ENCODE data around the gene KCTD11. TPM values are rescaled to one million over a fixed set of nuclear protein-coding genes. Genes with fewer than 3 reads are reported as not detected.

KCTD11 gene
- polyA plus RNA-seq, 2 donors: 39.3 to 75.9 TPM

GRCh38 chr17:7313088-7313889 lies 38.7 kb upstream of the KCTD11 start:
- H3K4me3 ChIP-seq (ENCODE audit: low read depth in 1 of 2, low read length in 2 of 2): no peak overlapping the region
- peak overlapping the region in 1 of 2 donors; percentile 56 for H3K27ac ChIP-seq (ENCODE audit: low read depth in 2 of 2, low read length in 1 of 2)
- no peaks in the 10 kb centered on the region for H3K9me3 ChIP-seq (ENCODE audit: control insufficient read depth in 2 of 2, insufficient read depth in 1 of 2, low read depth in 1 of 2, low read length in 1 of 2)
- H3K4me1 ChIP-seq (ENCODE audit: control insufficient read depth in 2 of 2, insufficient read depth in 2 of 2, low read length in 1 of 2): peaks cover 2 to 16% of the 10 kb centered on the region in 2 donors
- peaks cover 23 to 41% of the 10 kb centered on the region in 2 donors for H3K36me3 ChIP-seq (ENCODE audit: control insufficient read depth in 2 of 2, insufficient read depth in 2 of 2, low read length in 1 of 2)
- H3K27me3 ChIP-seq (ENCODE audit: control insufficient read depth in 1 of 2, insufficient read depth in 2 of 2, low read length in 2 of 2): no peaks in the 10 kb centered on the region
- 78 to 84% methylated on average over 7 of the region's 7 CpGs for WGBS, 2 donors

- Histone ChIP-seq H3K9me3 (ENCODE audit: control insufficient read depth in 2 of 2, insufficient read depth in 1 of 2, low read depth in 1 of 2, low read length in 1 of 2) (no peaks in the 10 kb centered on the region), H3K27me3 (ENCODE audit: control insufficient read depth in 1 of 2, insufficient read depth in 2 of 2, low read length in 2 of 2) (no peaks in the 10 kb centered on the region), H3K36me3 (ENCODE audit: control insufficient read depth in 2 of 2, insufficient read depth in 2 of 2, low read length in 1 of 2) (peaks cover 25 to 48% of the 10 kb centered on the region in 2 donors), H3K4me3 (ENCODE audit: low read depth in 1 of 2, low read length in 2 of 2) (peak overlapping the region; percentile 61 to 84), H3K4me1 (ENCODE audit: control insufficient read depth in 2 of 2, insufficient read depth in 2 of 2, low read length in 1 of 2) (peaks cover 2 to 16% of the 10 kb centered on the region in 2 donors), H3K27ac (ENCODE audit: low read depth in 2 of 2, low read length in 1 of 2) (peak overlapping the region; percentile 98)
- 41 to 45% methylated on average over 9 of the region's 9 CpGs for WGBS, 2 donors
These were observed 37.9 kb upstream of the KCTD11 start for GRCh38 chr17:7313890-7314718.

- Histone ChIP-seq H3K9me3 (ENCODE audit: control insufficient read depth in 2 of 2, insufficient read depth in 1 of 2, low read depth in 1 of 2, low read length in 1 of 2) (no peaks in the 10 kb centered on the region), H3K27ac (ENCODE audit: low read depth in 2 of 2, low read length in 1 of 2) (peak within 1 kb of the TSS; percentile 98), H3K27me3 (ENCODE audit: control insufficient read depth in 1 of 2, insufficient read depth in 2 of 2, low read length in 2 of 2) (no peaks in the 10 kb centered on the region), H3K4me3 (ENCODE audit: low read depth in 1 of 2, low read length in 2 of 2) (peak within 1 kb of the TSS; percentile 61 to 84), H3K4me1 (ENCODE audit: control insufficient read depth in 2 of 2, insufficient read depth in 2 of 2, low read length in 1 of 2) (peaks cover 0 to 12% of the 10 kb centered on the region in 2 donors), H3K36me3 (ENCODE audit: control insufficient read depth in 2 of 2, insufficient read depth in 2 of 2, low read length in 1 of 2) (peaks cover 25 to 43% of the 10 kb centered on the region in 2 donors)
- 0 to 1% methylated on average over 74 to 95 of the region's 95 CpGs for WGBS, 2 donors
These were observed 37.0 kb upstream of the KCTD11 start, which contains the start of gene GPS2 for GRCh38 chr17:7314719-7315569. Gene GPS2 (minus strand): TSS chr17:7315360. CDS start chr17:7315052, 308 bp downstream.

- Histone ChIP-seq H3K27ac (ENCODE audit: low read depth in 2 of 2, low read length in 1 of 2) (peak overlapping the region; percentile 98), H3K9me3 (ENCODE audit: control insufficient read depth in 2 of 2, insufficient read depth in 1 of 2, low read depth in 1 of 2, low read length in 1 of 2) (no peaks in the 10 kb centered on the region), H3K27me3 (ENCODE audit: control insufficient read depth in 1 of 2, insufficient read depth in 2 of 2, low read length in 2 of 2) (no peaks in the 10 kb centered on the region), H3K4me3 (ENCODE audit: low read depth in 1 of 2, low read length in 2 of 2) (peak overlapping the region; percentile 61 to 84), H3K36me3 (ENCODE audit: control insufficient read depth in 2 of 2, insufficient read depth in 2 of 2, low read length in 1 of 2) (peaks cover 25 to 42% of the 10 kb centered on the region in 2 donors), H3K4me1 (ENCODE audit: control insufficient read depth in 2 of 2, insufficient read depth in 2 of 2, low read length in 1 of 2) (peaks cover 0 to 10% of the 10 kb centered on the region in 2 donors)
- 27% methylated on average over 30 of the region's 30 CpGs for WGBS, 2 donors
These were observed 36.3 kb upstream of the KCTD11 start for GRCh38 chr17:7315570-7316235.

GRCh38 chr17:7317161-7317803 lies 34.7 kb upstream of the KCTD11 start:
- 80 to 88% methylated on average over 15 to 16 of the region's 16 CpGs for WGBS, 2 donors
- H3K27ac ChIP-seq (ENCODE audit: low read depth in 2 of 2, low read length in 1 of 2): no peak overlapping the region
- H3K27me3 ChIP-seq (ENCODE audit: control insufficient read depth in 1 of 2, insufficient read depth in 2 of 2, low read length in 2 of 2): no peaks in the 10 kb centered on the region
- H3K36me3 ChIP-seq (ENCODE audit: control insufficient read depth in 2 of 2, insufficient read depth in 2 of 2, low read length in 1 of 2): peaks cover 23 to 50% of the 10 kb centered on the region in 2 donors
- peaks cover 0 to 7% of the 10 kb centered on the region in 2 donors for H3K4me1 ChIP-seq (ENCODE audit: control insufficient read depth in 2 of 2, insufficient read depth in 2 of 2, low read length in 1 of 2)
- no peak overlapping the region for H3K4me3 ChIP-seq (ENCODE audit: low read depth in 1 of 2, low read length in 2 of 2)
- no peaks in the 10 kb centered on the region for H3K9me3 ChIP-seq (ENCODE audit: control insufficient read depth in 2 of 2, insufficient read depth in 1 of 2, low read depth in 1 of 2, low read length in 1 of 2)

GRCh38 chr17:7318121-7318860 lies 33.7 kb upstream of the KCTD11 start:
- H3K27me3 ChIP-seq (ENCODE audit: control insufficient read depth in 1 of 2, insufficient read depth in 2 of 2, low read length in 2 of 2): no peaks in the 10 kb centered on the region
- no peaks in the 10 kb centered on the region for H3K9me3 ChIP-seq (ENCODE audit: control insufficient read depth in 2 of 2, insufficient read depth in 1 of 2, low read depth in 1 of 2, low read length in 1 of 2)
- no peak overlapping the region for H3K27ac ChIP-seq (ENCODE audit: low read depth in 2 of 2, low read length in 1 of 2)
- peaks cover 0 to 7% of the 10 kb centered on the region in 2 donors for H3K4me1 ChIP-seq (ENCODE audit: control insufficient read depth in 2 of 2, insufficient read depth in 2 of 2, low read length in 1 of 2)
- H3K4me3 ChIP-seq (ENCODE audit: low read depth in 1 of 2, low read length in 2 of 2): no peak overlapping the region
- 86 to 90% methylated on average over 13 of the region's 13 CpGs for WGBS, 2 donors
- peaks cover 18 to 51% of the 10 kb centered on the region in 2 donors for H3K36me3 ChIP-seq (ENCODE audit: control insufficient read depth in 2 of 2, insufficient read depth in 2 of 2, low read length in 1 of 2)

- WGBS, 2 donors: 90% methylated on average over 15 of the region's 15 CpGs
- Histone ChIP-seq H3K4me1 (ENCODE audit: control insufficient read depth in 2 of 2, insufficient read depth in 2 of 2, low read length in 1 of 2) (no peaks in the 10 kb centered on the region), H3K4me3 (ENCODE audit: low read depth in 1 of 2, low read length in 2 of 2) (no peak overlapping the region), H3K36me3 (ENCODE audit: control insufficient read depth in 2 of 2, insufficient read depth in 2 of 2, low read length in 1 of 2) (peaks cover 26 to 64% of the 10 kb centered on the region in 2 donors), H3K27me3 (ENCODE audit: control insufficient read depth in 1 of 2, insufficient read depth in 2 of 2, low read length in 2 of 2) (no peaks in the 10 kb centered on the region), H3K27ac (ENCODE audit: low read depth in 2 of 2, low read length in 1 of 2) (no peak overlapping the region), H3K9me3 (ENCODE audit: control insufficient read depth in 2 of 2, insufficient read depth in 1 of 2, low read depth in 1 of 2, low read length in 1 of 2) (no peaks in the 10 kb centered on the region)
These were observed 30.5 kb upstream of the KCTD11 start for GRCh38 chr17:7321466-7321865.

GRCh38 chr17:7322520-7323194 lies 29.3 kb upstream of the KCTD11 start:
- Histone ChIP-seq H3K4me1 (ENCODE audit: control insufficient read depth in 2 of 2, insufficient read depth in 2 of 2, low read length in 1 of 2) (peaks cover 0 to 3% of the 10 kb centered on the region in 2 donors), H3K4me3 (ENCODE audit: low read depth in 1 of 2, low read length in 2 of 2) (no peak overlapping the region), H3K36me3 (ENCODE audit: control insufficient read depth in 2 of 2, insufficient read depth in 2 of 2, low read length in 1 of 2) (peaks cover 26 to 60% of the 10 kb centered on the region in 2 donors), H3K27ac (ENCODE audit: low read depth in 2 of 2, low read length in 1 of 2) (no peak overlapping the region), H3K27me3 (ENCODE audit: control insufficient read depth in 1 of 2, insufficient read depth in 2 of 2, low read length in 2 of 2) (no peaks in the 10 kb centered on the region), H3K9me3 (ENCODE audit: control insufficient read depth in 2 of 2, insufficient read depth in 1 of 2, low read depth in 1 of 2, low read length in 1 of 2) (no peaks in the 10 kb centered on the region)
- 86 to 94% methylated on average over 22 of the region's 22 CpGs for WGBS, 2 donors
